LoVo (cell line): ENCODE data around the gene EFHC1.

Experiments
- DNase-seq: peaks from one replicate; pipeline ENCODE4 v3.0.0-alpha.2; 2016; ENCODE audit warnings: low spot score

Gene EFHC1

DNA sequence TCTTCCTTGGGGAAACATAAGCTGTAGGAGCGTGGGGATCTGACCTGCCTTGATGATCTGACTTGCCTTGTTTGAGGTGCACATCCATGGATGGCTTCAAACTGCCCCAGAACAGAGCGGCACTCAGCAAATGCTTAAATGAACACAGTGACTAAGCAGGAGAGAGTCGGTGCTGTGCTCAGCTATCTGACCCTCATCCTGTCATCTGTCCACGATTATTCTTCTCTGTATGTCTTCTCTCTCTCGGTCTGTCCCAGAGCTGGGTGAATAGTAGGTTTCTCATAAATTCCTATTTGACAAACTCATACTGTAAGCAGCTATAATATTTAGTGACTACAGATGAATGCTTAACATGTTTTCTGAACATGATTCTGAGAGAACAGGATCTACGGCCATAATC, 119.5 kb downstream of the EFHC1 start:
- DNase-seq = no peak

DNA sequence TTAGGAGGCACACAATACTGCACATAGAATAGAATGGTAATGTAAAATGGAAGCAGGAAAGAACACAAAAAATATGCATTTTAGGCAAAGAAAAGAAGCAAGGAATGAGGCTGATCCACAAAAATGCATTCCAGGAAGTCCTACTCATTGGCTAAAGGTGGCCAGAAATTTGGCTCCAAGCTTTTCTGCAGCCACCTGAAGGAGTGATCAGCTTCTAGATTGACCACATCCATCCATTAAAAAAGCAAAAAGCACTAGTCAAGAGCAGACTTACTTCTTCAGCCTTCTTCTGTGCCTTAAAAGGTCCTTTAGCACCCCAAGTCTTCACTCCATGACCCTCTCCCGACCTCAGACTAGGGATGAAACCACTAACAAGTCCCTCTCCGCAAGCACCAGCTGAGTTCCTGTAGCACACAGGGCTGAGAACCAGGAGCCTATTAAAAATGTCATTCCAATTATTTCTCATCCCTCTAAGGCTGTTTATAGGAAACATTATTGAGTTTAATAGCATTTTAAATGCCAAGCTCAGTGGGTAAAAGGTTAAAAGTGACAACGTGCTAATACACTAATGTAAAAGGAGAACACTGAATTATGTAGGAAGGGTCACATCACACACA, 120.3 kb downstream of the EFHC1 start:
- DNase-seq = no peak

DNA sequence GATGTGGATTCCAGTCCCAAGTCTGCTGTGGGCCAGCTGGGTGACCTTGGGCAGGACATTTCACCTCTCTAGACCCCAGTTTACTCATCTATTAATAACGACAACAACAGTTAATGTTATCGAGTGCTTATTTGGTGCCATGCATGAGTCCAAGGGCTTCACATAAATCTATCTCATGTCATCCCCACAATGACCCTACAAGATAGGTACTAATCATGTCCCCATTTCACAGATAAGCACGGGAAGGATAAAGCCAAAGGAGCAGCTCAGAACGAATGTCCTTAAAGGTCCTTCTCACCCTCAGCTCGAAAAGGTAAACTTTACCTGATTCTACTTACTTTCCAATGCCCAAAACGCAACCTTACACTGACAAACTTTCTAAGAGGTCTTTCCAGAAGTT, 121.0 kb downstream of the EFHC1 start:
- no peak for DNase-seq

DNA sequence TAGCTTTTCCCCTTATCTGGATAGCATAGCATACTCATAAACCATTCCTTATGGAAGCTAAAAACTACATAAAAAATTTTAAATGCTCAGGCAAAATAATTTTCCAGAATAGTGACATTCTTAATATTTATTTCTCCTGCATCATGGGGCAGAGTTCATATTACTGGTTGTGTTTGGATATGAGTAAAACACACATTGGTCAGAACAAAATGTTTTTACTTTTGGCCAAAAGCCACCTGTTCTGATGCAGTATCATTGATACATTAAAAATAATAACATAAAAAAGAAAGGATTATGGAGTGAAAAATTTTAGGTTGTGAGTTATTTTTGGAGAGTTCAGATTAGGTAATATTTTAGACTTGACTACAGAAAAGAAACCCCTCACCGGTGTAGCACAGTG, 123.1 kb downstream of the EFHC1 start:
- no peak for DNase-seq

DNA sequence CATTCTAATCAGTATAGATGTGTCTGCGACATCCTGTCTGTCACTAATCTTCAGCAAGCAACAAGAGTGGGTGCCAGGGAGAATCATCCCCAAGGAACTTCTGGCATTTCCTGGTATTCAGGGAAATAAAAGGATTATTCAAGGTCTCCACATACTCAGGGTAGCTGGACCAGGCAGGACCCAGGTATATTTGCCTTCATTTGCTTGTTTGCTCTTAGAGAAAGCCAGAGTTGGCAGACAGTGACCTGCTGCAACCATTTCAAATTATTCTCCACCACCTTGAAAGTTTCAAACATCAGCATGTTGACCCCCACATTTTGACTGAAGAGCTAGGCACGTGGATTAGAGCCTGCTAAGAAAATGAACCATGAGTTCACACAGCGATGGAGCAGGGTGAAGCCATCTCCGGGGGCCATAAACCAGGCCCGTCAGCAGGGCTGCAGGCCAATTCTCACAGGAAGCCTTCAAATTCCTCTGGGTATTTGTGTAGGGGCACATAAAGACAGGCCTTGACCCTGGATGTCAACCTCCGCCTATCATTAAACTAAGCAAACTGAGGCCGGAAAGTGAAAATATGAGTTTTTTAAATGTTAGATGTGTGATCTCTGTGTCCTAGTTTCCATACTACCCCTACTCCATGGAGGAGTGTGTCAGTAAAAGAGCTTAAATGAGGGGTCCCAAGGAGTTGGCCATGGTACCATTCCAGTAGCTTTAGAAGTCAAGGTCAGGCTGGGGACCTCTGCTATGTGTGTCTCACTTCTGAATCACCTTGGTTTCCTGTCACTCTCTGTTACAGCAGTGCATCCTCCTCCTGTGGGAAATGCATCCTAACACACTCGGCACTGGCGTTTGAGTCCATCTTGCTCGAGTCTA, 123.8 kb downstream of the EFHC1 start:
- DNase-seq = no peak

DNA sequence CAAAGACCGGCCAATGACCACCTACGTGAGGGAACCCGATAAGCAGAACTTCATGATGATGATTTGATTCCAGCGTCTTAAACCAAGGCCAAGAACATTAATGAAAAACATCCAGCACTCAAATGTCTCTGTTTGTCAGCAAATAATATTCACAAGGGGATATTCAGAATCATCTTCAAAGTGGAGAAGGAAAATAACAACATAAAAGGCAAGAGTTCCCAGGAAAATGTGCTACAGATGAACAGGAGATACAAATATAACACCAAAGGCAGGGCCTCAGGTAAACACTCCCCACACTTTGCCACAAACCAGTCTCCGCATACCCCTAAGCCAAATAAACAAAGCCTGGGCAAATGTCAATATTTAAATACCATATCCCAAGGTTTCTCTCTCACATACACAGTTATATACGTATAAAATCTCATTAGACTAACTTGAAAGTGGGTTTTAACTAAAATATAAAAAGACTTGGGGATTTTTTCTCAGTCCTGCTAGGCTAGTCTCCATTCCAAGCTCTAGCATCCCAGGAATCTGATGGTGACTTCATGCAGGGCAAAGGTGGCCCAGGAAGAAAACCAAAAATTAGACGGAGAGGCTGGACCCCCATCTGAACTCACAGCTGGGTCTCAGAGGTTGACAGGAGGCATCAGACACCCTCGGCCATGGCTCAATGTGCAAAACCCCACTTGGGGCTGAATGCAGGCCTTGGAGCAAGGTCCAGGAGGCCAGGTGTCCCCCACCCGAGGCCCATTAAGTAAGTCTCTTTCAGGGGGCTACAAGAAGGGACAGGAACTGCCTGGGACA, 124.7 kb downstream of the EFHC1 start:
- no peak for DNase-seq

DNA sequence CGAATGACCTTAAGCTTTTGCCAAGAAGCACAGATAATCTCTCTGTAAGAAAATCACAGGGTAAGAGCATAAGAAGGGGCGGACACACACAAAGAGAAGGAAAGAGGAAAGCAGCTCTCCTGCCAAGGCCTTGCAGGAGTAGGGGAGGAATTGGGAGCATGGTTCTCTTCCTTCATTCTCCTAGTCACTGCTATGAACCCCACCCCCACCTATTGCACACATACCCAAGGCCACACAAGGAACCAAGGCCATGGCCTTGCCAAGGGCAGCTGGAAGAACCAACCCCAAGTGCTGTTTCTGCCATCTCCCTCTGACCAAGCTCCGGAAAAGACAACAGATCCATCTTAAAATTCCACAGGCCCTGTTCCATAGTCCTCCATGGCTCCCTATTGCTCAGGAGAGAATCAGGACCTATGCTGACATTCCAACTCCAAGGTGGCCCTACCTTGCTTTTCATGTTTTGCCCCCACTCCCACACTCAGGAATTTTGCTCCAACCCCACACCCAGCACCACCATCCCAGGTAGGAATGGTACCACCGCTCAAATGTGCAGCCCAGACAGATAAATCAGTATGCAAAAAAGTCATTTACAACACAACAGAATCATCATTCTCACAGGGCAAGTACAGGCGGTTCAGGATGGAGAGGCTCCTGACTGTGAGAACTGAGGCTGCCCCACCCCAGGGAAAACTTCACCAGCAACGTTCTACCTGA, 125.4 kb downstream of the EFHC1 start:
- DNase-seq = no peak

DNA sequence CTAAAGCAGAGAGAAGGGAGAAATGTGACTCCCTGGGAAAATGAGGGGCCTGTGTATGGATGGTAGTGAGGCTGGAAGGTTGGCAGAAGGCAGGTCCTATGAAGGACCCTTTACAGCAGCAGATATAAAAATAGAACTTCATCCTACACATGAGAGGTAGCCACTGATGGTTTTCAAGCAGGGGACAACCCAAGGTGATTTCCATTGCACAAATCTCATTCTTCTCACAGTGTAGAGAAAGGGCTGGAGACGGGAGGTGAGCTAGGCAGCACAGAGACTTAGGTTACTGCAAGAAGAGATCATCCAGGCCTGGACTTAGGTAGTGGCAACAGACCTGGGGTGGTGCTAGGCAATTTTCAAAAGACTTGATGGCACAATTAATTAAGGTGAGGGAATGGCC, 126.0 kb downstream of the EFHC1 start:
- DNase-seq = no peak

DNA sequence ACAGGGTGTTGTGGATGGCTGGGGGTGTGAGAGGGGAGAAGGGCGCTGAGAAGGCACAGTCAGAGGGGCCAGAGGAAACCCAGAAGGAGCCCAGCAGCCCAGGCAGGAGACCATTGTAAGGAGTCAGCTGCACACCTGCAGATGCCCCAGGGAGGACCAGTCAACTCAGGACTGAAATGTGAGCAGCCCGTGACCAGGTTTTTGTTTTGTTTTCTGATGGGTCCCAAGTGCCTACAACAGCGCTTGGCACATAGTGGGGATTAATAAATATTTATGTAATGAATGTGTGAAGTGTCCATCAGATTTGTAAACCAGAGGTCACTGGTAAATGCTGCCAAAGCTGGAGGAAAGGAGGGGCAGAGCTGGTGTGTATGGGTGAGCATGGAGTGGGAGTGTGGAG, 126.5 kb downstream of the EFHC1 start:
- DNase-seq = no peak

DNA sequence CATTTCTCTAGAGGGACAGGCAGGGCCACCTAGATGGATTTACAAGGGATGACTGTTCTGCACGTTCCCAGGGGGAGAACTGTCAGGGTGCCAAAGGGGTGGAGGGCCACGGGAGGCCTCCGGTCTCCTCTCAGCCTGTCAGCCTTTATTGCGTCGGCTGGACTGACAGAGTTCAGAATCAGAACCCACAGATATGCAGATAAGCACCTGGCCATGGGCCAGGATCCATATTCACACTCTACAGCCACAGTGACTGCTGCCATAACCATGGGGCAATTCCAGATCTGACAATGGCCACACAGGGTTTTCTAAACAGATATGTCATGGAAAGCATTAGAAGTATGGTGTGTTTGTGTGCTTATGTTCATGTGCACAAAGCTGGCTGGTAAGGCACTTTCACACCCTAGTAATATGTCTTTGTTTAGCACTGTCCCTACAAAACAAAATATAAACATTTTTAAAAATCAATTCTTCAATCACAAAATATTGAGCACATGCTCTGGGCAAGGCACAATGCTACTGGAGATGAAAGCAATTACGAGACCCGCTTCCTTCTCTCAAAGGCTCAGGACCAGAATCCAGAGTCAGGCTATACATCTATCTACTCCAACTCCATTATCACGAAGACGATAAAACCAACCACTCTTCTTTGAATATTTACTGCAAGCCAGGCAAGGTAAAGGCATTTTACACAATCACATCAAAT, 127.7 kb downstream of the EFHC1 start:
- DNase-seq = peak; percentile 32

DNA sequence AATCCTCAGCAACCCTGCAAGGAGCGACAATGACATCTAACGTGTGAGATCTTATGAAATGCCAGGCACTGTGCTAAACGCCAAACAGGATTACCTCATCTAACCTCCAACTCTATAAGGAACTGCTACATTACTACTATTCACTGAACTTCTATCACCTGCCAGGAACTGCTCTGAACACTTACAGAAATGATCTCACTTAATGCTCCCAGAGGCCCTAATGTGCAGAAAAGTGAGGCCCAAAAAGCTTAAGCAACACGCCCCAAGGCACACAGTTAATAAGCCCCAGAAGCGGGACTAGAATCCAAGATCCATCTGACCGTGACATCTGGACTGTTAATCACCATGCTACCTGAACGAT, 128.2 kb downstream of the EFHC1 start:
- no peak for DNase-seq

DNA sequence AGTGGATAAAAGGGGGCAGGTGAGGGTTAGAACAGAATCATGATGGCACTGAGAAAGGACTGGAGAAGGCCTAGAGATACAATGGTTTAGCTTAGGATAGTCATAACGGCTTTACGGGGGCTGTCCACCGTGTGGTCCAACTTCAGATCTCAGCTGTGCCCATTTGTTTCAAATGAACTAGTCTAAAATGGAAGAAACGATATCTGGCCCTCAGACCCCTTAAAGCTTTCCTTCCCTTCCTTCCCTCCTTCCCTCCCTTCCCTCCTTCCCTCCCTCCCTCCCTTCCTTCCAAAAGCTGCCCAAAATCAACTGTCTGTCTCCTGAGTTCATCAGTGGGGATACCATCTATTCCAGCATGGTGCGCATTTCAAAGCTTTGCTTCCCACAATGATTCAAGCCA, 128.9 kb downstream of the EFHC1 start:
- DNase-seq = no peak

DNA sequence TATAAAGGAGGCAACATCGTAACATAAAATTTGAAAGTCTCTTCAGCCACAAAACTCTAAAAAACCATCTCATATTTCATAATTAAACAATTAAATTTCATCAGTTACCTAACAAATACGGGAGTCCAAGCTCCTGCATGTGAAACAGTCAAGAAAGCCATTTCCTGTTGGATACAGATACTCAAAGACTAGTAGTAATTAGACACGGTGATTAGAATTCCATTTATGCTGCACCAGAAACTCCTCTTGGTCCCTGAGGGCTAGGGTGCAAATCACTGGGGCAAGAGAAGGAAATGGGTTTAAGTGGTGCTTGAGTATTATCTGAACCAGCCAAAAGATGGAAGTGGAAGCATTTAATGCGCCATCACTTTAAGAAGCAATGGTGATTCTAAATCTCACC, 129.3 kb downstream of the EFHC1 start:
- DNase-seq = no peak

DNA sequence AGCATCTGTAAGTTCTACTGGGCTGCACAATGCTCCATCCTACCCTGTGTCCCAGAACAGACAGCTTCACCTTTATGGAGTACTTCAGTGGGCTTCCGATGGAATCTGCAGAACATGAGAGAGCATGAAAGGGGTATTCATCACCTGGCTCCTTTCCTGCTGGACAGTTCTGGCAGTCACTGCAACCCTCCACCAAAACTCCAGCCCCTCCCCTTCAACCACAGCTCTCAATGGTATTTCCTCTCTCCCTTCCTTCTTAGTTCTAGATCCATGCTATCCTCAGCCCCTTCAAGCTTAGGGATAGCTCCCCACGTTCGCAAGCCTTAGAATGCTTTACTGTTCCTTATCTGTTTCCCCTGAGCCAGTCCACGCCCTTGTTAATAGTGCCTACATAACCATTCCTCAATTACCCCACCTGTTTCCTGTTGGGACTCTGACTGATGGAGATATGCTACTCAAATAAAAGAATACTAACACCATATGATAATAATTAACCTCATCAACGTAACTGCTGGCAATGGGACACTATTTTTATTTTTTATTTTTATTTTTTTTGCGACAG, 130.0 kb downstream of the EFHC1 start:
- peak; percentile 45 for DNase-seq

DNA sequence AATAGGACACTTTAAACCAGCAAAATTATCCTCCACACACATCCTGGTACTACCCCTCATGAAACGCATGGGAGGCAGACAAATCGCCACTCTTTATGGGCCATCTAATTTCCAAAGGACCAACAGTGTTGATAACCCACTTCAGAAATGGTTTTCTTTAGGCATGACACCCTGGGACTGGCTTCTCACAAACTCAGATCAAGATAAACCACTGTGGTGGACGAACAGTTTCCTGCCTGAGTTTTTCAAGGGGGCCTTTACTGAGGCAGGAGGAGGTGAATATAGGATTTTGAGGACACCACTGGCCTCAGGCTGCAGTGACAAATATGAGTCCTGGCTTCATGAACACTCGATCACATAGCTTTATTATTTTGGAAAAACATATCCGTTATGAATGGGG, 130.7 kb downstream of the EFHC1 start:
- DNase-seq = no peak

DNA sequence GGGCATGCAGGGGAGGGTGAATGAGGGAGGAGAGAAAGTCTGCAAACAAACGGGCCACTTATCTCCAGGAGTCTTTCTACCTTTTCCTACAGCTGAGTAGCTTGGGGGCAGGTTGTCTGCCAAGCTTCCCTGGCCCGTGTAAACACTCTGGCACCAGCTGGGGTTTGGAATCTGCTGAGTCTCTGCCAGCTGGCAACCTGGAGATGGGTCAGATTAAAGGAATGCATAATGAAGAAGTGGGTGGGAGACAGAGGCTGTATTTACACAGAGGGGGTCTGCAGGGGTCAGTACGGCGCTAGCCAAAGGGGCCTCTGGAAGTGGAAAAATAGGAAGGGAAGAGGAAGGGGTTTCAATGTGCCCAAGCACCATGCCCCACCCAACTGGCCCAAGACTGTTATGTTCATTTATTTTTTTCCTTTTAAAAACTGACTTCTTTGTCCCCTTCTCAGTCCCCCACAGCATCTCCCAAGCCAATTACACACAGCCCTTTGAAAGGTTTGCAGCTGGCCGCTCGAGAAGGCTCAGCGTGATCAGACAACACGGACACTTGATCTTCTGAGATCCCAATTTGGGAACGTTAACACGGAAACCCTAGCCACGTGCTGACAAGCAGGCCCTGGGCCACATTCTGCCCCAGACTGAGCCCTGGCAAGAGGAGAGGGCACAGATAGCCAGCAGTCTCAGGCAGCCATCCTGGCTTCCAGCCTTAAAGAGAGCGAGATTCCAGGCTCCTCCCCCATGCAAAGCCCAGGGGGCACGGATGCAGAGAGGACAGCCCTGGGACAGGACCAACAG, 131.5 kb downstream of the EFHC1 start:
- peak; percentile 22 for DNase-seq

DNA sequence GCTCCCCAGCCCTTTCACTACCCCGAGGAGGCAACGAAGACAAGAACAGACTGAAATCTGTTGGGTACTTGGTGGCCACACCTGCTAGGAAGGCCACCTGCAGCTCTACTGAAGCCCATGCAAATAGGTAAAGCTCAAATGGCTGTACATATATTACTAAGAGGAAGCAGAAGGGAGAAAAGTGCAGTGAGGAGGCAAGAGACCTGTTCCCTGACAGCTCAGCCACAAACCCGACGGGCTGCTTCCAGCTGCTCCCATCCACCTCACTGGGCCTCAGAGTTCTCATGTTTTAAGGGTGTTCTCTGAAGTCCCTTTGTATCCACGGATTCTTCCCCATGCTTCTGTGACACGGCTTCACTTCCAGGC, 132.1 kb downstream of the EFHC1 start:
- DNase-seq = no peak

DNA sequence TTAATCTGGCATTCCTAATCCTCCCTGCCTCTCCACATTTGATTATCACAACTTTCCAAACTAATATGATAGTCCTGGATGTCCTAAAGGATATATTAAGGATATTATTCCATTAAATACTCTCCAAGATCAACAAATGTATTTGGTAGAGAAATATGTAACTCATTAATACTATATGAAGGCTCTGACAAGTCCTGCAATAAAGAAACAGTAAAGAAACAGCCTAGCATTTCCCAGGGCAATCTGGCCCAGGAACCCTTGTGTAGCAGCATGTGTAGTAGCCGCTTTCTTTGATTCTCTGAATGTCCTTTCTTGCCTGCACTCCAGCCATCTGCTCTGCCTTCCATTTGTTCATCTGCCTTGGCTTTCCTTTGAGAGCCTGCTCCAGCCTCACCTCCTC, 133.0 kb downstream of the EFHC1 start:
- no peak for DNase-seq

DNA sequence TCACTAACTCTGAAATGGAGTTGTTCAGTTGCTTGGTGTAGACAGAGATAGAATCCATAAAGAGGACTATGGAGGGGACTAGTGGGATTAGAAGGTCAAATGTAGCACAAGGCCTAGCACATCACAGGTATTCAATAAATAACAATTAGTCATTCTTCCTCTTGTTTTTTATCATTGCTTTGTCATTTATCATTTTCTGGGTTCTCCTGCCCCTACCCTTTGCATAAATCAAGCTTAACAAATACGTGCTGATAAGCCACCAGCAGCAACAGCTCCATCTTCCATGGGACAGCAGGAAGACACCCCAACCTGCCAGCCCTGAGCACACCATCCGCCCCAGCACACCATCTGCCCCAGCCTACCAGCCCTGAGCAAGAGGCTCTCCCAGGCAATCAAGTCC, 133.6 kb downstream of the EFHC1 start:
- DNase-seq = no peak

DNA sequence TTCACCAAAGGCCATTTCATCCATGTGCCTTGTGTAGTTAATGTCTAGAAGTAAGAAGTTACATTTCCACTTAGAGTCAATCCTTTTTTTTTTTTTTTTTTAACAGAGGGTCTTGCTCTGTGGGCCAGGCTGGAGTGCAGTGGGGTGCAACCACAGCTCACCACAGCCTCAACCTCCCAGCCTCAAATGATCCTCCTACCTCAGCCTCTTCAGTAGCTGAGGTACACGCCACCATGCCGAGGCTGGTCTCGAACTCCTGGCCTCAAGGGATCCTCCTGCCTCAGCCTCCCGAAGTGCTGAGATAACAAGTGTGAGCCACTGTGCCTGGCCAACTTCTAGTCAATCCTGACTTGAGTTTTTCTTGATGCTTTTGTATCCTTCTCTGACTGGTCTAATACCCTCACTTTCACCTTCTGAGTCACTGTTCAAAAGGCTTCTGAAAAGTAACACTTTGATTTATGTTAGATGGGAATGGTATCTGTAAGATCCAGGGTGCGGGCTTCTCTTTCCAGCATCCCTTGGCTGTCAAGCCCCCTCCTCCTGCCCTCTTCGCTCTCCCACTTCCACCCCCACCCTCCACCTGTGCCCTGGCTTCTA, 134.6 kb downstream of the EFHC1 start:
- DNase-seq = no peak
